GM19351 (cell line): ENCODE data around the gene ENG.
"Not testable (repeated sequence)": the region's sequence is repeated elsewhere in the genome, so short reads cannot be mapped to it uniquely, and the experiment has no call there.

ENCODE experiments used
- ATAC-seq: cut with Tn5 transposase; IDR thresholded peaks from one replicate; pipeline ENCODE4 v1.9.1; 2021; ENCODE audit warnings: mild to moderate bottlenecking, moderate library complexity; ENCODE audit not compliant: unreplicated experiment

The ENG gene

DNA sequence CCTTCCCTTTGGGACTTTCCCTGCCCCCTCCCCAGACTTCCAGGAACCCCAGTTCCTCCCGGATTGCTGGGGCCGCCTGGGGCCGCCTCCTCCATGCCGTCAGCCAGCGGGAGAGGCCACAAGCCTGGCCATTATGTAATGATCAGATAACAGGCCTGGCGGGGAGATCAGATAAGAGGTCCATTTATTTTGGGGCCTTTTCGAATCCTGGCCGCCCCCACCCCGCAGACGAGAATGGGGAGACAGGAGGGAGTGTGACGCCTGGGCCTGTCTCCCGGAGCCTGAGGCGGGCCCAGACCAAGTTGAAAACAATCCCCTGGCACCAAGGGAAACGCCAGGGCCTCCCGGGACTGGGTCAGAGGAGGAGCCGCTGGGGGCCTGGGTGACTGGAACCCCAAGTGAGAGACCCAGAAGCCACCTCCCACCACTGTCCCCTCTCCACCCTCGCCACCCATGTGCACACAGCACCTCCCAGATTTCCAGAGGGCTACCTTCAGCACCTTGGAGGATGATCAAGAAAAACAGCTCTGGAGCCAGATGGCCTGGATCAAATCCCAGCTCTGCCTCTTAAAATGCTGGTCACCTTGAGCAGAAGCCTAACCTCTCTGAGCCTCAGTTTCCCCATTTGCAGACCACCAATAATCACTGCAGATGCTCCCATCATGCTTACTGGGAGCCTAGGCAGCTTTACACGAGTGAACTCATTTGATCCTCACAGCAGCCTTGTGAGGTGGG is 7.8 kb downstream of the ENG start:
- no peak for ATAC-seq

DNA sequence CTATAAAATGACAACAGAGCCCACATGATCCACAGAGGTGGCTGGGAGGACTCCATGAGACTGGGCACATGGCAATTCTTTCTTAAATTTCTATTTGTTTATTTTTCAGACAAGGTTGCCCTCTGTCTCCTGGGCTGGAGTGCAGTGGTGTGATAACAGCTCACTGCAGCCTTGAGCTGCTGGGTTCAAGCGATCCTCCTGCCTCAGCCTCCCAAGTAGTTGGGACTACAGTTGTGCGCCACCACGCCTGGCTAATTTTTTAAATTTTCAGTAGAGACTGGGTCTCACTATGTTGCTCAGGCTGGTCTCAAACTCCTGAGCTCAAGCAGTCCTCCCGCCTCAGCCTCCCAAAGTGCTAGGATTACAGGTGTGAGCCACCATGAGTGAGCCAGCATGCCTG is 8.8 kb downstream of the ENG start:
- not testable (repeated sequence) for ATAC-seq

DNA sequence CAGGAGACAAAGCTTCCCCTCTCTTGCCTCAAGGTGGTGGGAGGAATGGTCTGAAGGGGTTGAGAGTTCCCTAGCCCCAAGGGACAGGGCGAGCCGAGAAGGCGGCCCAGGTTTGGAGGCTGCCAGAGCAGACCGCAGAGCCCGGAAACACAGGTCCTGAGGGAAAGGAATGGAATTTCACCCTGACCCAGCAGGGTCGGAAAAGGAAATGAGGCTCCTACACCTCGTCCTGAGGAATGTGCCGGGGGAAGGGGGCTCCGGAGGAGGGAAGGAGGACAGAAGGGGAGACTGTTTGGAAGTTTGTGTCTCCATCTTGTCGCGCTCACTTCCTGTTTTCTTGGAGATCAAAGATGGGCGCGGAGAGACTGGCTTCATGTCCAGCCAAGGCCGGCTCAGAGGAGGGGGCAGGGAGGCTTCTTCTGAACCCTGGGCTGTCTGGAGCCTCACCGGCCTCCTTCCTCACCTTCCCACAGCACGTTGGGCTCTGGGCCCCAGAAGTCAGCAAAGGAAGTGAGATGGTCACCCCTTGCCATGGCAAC is 9.6 kb downstream of the ENG start:
- ATAC-seq = no peak

DNA sequence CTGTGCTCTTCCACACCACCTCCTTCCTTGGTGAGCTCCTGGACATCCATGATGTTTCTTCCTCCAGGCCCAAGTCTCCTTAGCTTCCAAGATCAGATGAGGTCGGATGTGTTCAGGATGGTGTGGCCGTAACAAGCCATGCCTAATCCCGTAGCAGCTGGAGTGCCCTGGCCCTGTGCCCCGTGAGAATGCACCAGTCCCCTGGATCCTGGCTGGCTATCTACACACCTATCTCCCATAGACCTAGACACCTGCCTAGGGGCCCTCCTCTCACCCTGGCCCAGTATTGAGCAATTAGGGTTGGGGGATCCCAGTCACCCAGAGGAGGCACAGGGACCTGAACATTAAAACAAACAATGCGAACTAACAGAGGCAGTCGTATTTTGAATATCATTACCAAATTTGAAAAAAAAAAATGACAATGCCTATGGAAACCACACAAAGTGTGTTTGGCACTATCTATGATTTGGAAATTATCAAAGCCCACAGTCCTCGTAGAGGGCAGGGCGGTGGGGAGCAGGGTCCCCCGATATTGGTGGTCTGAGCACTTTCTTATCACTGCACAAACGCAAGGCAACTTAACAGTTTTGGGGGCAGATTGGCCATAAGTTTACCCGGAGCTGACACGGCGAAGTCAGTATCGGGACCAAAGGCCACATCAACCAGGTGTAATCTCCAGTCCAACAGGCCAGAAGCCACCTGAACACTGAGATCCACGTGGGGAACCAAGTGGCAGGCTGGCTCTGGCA is 13.2 kb downstream of the ENG start:
- ATAC-seq = no peak

DNA sequence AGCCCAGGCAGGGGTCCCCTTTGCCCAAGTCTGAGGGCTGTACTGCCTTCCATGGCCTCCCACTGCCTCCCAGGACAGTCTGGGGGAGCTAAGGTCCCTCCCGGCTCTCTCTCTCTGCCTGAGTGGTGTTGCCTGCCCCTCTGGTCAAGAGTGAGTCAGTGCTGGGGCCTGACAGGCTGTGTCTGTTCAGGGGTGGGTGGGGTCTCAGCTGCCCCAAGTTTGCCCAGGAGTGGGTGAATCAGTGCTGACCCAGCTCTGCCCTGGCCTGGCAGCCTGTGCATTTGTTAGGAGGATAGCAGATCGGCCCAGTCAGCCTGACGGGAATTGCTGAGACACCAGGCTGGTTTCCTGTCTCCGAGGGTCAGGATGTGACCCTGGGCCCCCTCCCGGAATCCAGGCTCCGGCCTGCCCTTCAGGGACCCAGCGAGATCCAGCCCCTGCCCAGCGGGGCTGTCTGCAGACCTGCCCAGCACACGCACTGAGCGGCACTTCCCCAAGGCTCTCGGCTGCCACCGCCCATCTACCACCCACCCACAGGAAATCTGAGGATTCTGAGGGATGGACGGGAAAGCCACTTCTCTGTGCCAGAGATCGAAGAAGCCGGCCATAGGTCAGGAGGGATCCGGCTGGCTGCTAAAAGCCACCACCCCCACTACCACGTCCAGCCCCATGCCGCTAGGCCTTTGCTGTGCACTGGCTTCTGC is 15.9 kb downstream of the ENG start:
- no peak for ATAC-seq

DNA sequence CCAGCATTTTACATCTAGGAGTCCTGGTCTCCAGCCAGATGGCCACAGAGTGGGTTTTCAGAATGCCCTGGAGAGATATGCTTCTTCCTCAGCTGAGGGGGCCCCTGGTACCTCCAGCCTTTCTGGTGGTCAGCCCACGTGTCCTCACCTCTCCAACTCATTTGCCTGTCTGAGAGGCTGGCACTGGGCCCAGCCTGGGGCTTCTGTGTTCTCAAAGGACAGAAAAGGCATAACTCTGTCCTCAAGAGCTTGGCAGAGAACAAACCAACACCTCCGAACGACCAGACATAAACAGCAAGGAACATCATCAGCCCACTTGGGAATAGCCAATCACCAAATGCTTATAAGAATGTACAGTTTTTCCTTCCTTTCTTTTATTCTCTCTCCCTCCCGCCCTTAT is 17.1 kb downstream of the ENG start:
- ATAC-seq = no peak

DNA sequence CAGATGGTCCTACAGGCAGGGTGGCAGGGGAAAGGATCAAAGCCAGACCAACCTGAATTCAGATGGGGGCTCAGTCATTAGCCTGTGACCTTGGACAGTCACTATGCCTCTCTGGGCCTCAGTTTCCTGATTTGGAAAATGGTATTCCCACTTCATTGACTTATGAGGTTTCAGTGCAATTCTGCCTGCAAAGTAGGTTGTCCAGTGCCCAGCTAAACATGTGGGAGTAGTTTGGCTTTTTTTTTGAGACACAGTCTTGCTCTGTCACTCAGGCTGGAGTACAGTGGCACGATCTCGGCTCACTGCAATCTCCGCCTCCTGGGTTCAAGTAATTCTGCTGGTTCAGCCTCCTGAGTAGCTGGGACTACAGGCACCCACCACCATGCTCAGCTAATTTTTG is 17.9 kb downstream of the ENG start:
- not testable (repeated sequence) for ATAC-seq

DNA sequence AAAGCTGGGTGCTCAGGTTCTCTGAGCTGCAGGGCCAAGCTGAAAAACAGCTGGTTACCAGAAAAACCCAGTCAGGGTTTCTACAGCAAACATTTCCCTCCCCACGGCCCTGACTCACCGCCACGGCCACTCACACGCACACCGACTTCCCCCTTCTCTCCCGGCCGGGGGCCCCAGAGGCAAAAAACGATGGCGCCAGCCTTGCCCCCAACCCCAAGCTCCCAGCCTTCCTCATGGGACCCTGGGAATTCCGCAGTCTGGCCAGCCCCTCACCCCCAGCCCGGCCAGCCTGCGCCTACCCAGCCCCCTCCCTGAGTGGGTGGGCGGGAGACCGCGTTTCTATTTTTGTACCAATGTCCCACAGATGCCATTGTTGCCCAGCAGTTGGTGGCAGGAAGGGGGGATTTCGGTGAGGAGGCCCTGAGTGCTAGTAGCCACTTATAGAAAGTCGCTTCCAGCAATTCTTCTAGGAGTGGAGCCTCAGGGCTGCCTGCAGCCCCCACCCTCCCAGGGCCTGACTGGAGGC is 18.4 kb downstream of the ENG start:
- no peak for ATAC-seq

DNA sequence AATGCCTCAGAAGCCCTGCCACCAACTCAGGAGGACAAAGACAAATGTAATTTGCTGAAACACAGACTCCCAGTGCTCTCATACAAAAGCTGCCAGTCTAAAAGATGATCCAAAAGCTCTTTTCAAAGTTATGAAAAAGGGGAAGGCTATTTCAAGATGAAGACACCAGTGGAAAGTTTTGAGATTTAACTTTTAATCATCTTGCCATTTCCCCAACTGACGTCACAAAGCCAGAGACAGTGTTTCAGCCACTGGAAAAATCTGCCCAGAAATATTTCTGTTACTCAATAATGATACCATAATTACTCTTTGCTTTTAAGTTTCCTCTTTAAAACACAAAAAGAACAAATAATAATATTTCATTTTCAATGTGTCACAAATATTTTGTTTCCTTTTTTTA is 20.9 kb downstream of the ENG start:
- ATAC-seq = no peak

DNA sequence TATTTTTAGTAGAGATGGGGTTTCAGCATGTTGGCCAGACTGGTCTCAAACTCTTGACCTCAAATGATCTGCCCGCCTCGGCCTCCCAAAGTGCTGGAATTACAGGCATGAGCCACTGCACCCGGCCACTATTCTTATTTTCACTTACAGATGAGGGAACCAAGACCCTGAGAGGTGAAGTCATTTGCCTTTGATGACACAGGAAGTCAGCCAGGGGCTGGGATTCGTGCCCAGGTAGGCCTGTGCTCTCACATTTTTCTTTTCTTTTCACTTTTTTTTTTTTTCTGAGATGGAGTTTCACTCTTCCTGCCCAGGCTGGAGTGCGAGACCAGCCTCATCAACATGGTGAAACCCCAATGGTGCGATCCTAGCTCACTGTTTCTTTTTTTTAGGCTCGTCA is 22.2 kb downstream of the ENG start:
- no peak for ATAC-seq

DNA sequence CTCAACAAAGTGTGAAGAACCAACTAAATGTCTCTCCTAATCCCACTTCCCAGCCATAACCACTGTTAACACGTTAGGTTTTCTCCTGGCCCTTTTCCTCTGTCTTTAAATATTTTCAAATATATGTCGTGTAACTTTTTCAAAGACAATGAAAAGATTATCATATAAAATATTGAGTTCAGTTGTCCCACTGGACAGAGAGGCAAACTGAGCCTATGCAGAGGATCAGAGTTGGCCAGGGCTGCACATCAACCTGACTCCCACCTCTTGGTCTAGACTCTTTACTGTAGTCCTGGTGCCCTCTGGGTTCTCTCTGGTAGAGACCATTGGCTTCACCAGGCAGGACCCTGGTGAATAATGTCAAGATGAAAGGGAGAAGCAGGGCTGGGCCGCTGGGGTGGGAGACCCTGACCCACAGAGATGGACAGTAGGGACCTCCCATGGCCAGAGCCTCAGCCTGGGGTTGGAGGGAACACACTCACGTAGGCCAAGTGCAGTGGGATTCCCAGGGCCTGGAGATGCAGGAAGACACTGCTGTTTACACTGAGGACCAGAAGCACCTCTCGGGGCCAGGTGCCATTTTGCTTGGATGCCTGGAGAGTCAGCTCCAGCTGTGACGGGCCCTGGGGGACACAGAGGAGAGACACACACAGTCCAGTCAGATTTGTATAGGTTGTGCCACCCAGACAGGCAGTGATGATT is 25.1 kb downstream of the ENG start:
- ATAC-seq = no peak

DNA sequence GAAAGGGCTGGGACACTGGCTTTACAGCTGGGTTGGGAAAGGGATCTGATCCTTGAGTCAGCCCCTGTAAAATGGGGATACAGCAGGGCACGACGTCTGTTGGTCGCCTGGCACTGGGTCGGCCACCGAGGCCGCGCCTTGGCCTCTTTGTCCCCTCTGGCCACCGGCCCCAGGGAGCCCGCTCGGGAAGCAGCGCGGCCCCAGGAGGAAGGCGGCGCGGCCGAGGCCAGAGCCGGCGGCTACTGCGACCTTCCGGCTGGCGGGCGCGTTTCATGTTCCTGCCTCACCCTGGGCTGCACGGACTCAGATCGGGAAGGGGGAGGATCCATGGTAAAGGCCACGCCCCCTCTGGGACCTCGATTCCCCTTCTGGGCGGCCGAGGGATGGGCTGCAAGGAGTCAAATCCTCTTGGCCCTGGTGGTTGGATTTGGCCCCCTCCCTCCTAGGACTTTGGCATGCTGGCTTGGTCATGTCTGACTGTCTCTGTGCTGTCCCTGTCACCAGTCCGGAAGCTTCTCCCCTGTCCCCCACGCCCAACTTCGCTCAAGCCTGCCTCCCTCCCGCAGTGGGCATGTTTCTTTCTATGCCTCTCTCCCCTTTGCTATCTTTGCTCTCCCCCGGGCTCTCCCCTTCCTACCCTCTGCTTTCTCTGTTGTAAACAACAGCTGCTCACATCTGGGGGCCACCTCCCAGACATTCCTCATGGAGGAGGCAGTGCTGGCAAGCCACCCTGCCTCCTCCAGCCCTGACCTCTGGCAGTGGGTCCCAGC is 26.0 kb downstream of the ENG start:
- no peak for ATAC-seq

DNA sequence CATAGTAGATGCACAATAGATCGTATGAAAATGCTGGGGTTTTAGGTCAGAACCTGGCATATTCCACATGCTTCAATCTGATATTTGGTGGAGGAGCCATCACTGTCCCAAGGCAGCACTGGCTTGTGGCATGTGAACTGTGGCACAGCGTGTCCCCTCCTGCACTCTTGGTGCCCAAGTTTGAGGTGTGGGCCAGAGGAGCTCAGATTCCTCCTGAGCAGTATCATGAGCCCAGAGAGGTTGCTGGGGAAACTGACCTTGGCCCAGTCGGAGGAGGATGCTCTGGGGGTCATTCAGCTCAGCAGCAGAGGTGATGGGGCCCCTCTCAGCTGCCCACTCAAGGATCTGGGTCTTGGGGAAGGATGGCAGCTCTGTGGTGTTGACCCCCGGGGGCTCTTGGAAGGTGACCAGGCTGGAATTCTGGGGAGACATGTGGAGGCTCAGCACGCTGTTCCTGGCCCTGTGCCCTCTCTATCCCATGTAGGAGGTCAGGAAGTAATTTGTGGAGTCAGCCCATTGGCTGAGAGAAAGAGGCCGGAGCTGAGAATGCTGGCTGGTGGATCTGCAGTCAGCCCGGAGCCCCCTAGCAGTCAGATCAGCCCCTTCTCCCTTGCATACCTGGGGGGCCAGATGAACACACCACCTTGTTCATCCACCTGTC is 28.1 kb downstream of the ENG start:
- ATAC-seq = no peak

DNA sequence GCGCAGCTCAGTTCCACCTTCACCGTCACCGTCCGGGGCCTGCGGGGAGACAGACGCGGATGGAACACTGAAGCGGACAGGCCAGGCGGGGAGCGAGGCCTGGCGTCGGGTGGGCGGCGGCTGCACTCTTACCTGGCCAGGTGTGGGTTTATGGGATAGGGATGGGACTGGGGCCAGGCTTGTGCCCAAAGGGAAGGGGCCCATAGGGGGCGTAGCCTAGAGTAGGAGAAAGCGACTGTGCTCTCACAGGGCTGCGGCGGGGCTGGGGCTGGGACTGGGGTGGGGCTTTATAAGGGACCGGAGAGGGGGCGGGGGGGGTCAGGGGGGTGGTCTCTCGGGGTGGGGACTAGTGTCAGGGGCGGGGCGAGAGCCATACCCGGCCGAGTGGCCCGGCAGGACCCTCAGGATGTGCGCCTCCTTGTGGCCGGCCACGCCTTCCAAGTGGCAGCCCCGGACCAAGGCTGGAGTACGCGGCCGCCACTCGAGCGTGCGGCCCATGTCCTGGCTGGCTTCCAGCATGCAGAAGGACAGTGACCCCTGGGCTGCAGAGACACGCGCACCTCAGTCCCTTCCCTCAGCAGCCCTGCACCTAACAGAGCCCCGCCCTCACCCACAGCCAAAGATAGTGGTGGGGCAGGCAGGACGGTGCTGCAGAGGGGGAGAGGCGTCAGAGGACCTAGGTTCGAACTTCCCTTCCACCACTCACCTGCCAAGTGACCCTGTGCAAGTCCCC is 29.0 kb downstream of the ENG start:
- ATAC-seq = no peak

DNA sequence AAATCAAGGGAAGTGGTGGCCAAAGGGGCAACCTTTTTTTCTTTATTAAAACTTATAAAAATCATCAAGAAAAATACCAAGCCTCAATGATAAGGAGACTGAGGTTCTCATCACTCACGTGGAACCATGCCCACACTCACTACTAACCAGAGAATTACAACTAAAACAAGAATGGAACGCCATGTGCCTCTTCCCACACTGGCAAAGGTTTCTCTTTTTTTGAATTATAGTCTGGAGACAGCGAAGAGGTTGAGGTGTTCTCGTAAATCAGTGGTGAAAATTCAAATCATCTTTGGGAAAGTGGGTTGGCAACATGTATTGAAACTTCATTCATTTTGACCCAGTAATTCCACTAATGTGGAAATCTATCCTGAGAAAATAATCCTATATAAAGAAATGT is 32.4 kb downstream of the ENG start:
- no peak for ATAC-seq

DNA sequence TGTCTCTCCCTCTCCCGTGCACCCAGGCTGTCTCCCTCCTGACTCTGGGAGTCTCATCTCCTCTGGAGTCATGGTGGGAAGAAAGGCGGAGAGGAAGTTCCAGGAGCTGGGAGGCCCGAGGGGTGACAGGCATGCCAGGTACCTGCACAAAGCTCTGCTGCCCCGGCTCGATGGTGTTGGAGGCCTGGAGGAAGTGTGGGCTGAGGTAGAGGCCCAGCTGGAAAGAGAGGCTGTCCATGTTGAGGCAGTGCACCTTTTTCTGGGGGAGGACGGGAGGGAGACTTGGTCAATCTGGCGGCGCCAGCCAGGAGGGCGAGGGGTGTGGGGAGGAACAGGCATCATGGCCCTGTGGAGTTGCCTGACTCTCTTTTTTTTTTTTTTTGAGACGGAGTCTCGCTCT is 35.9 kb downstream of the ENG start:
- no peak for ATAC-seq

DNA sequence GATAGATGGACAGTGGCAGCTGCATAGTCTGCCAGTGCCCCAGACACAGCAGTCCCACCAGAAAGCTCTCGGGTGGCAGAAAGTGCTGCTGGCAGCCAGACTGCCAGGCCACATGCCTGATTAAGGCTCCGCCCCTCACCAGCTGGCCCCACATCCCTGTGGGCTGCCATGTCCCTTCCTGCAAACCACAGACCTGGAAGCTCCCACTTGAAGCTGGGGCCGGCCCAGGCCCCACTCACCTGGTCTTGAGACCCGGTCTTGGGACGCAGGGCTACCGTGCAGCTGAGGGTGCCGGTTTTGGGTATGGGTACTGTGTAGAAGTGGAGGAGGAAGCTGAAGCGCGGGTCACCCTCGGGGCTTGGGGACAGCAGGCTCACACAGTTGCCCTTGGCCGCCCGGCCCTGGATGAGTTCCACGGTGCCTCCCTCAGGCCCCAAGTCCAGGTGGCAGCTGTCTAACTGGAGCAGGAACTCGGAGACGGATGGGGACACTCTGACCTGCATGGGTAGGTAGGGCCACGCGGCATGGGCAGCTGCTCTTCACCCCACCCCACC is 36.5 kb downstream of the ENG start:
- ATAC-seq = no peak

DNA sequence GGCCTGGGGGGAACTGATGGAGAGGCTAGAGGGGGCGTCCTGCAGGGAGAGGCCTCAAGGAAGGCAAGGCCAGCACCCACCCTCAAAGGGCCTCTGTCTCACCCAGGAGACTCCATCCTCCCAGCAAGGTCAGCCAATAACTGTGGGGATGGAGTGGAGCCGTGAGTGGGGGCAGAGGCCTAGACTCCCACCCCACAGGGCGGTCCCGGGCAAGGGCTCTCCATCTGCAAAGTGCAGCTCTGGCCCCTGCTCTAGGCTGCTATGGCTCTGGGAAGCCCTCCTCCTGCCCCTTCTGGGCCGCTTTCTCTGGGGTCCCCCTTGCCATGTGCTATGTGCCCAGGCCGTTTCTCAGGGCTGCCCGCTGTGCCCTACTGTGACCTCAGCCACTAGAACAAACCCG is 37.7 kb downstream of the ENG start:
- no peak for ATAC-seq

DNA sequence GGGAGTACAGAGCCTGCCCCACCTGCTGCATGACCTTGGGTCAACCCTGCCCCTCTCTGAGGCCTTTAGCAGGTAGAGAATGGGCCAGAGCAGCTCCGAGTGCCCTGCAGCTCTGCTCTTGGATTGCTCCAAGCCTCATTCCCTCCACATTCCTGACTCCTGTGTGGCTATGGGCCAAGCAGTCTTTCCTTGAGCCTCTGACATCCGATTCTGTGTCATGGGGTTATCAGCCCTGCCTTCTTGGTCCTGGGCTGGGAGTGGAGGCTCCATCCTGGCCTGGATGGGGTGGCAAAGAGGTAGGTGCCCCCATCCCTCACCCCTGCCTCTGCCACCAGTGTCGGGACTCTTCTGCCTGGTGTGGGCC is 38.1 kb downstream of the ENG start:
- no peak for ATAC-seq
